WTC11 (cell line): ENCODE measurements around the gene MANF. TPM values are rescaled to one million over a fixed set of nuclear protein-coding genes. Genes with fewer than 3 reads are reported as not detected.

ENCODE experiments used
- CBFB ChIP-seq: sonication (generic); formaldehyde crosslinking; IDR thresholded peaks from 2 replicates; pipeline ENCODE4 v1.8.1; 2022; ENCODE audit warnings: mild to moderate bottlenecking, low read depth, missing genetic modification reagents
- EMX1 ChIP-seq: fragments of 250-450 bp; sonication (Bioruptor Pico); IDR thresholded peaks from 2 replicates; pipeline ENCODE4 v1.8.0; 2021; ENCODE audit warnings: mild to moderate bottlenecking
- ESRRA ChIP-seq: sonication (generic); formaldehyde crosslinking; IDR thresholded peaks from 2 replicates; pipeline ENCODE4 v1.8.1; 2022; ENCODE audit warnings: mild to moderate bottlenecking, missing genetic modification reagents, borderline replicate concordance
- HMGA2 ChIP-seq: fragments of 250-450 bp; sonication (Bioruptor Pico); IDR thresholded peaks from 2 replicates; pipeline ENCODE4 v1.4.0; 2021; ENCODE audit warnings: mild to moderate bottlenecking, moderate library complexity
- IRF2 ChIP-seq: sonication (generic); formaldehyde crosslinking; IDR thresholded peaks from 2 replicates; pipeline ENCODE4 v1.8.0; 2022; ENCODE audit warnings: low read depth, missing genetic modification reagents, borderline replicate concordance
- RORB ChIP-seq: fragments of 250-450 bp; sonication (Bioruptor Pico); IDR thresholded peaks from 2 replicates; pipeline ENCODE4 v1.9.0; 2021; ENCODE audit warnings: mild to moderate bottlenecking
- SMAD3 ChIP-seq: sonication (generic); formaldehyde crosslinking; IDR thresholded peaks from 2 replicates; pipeline ENCODE4 v1.8.0; 2022; ENCODE audit warnings: missing genetic modification reagents, mild to moderate bottlenecking, borderline replicate concordance
- SMAD4 ChIP-seq: sonication (generic); formaldehyde crosslinking; IDR thresholded peaks from 2 replicates; pipeline ENCODE4 v1.8.0; 2022; ENCODE audit warnings: mild to moderate bottlenecking, missing genetic modification reagents
- TEAD4 ChIP-seq: sonication (generic); formaldehyde crosslinking; IDR thresholded peaks from 2 replicates; pipeline ENCODE4 v1.8.0; 2022; ENCODE audit warnings: mild to moderate bottlenecking, missing genetic modification reagents
- TP53 ChIP-seq: sonication (generic); formaldehyde crosslinking; IDR thresholded peaks from 2 replicates; pipeline ENCODE4 v1.8.1; 2023; ENCODE audit warnings: mild to moderate bottlenecking, missing genetic modification reagents
- ZNF138 ChIP-seq: sonication (generic); formaldehyde crosslinking; conservative IDR thresholded peaks from 2 replicates; pipeline ENCODE4 v1.8.1; 2022; ENCODE audit warnings: mild to moderate bottlenecking, moderate library complexity, missing genetic modification reagents
- ZNF671 ChIP-seq: fragments of 250-450 bp; sonication (Bioruptor Pico); IDR thresholded peaks from 2 replicates; pipeline ENCODE4 v1.8.0; 2021; ENCODE audit warnings: mild to moderate bottlenecking
- total RNA-seq: library from RNA; stranded (reverse); gene quantifications from 3 replicates; pipeline ENCODE4 v1.2.3, GENCODE V29; 2021
- TF ChIP-seq, protein P1 (sequence below): sonication (generic); formaldehyde crosslinking; IDR thresholded peaks from 2 replicates; pipeline ENCODE4 v1.8.0; 2023; ENCODE audit warnings: missing genetic modification reagents, mild to moderate bottlenecking, borderline replicate concordance
- TF ChIP-seq, protein P2 (sequence below): sonication (generic); formaldehyde crosslinking; IDR thresholded peaks from 2 replicates; pipeline ENCODE4 v1.8.1; 2022; ENCODE audit warnings: low read depth, mild to moderate bottlenecking, moderate library complexity, missing genetic modification reagents, borderline replicate concordance
- TF ChIP-seq, protein P3 (sequence below): sonication (generic); formaldehyde crosslinking; IDR thresholded peaks from 2 replicates; pipeline ENCODE4 v1.8.0; 2022; ENCODE audit warnings: mild to moderate bottlenecking, missing genetic modification reagents
- TF ChIP-seq, protein P4 (sequence below): sonication (generic); formaldehyde crosslinking; IDR thresholded peaks from 2 replicates; pipeline ENCODE4 v1.8.0; 2022; ENCODE audit warnings: missing genetic modification reagents
- TF ChIP-seq, protein P5 (sequence below): sonication (generic); formaldehyde crosslinking; IDR thresholded peaks from 2 replicates; pipeline ENCODE4 v1.8.0; 2022; ENCODE audit warnings: mild to moderate bottlenecking, missing genetic modification reagents
- TF ChIP-seq, protein P6 (sequence below): sonication (generic); formaldehyde crosslinking; IDR thresholded peaks from 2 replicates; pipeline ENCODE4 v1.8.0; 2023; ENCODE audit warnings: missing genetic modification reagents
- TF ChIP-seq, protein P7 (sequence below): sonication (generic); formaldehyde crosslinking; IDR thresholded peaks from 2 replicates; pipeline ENCODE4 v1.8.1; 2023; ENCODE audit warnings: mild to moderate bottlenecking, moderate library complexity, missing genetic modification reagents
- TF ChIP-seq, protein P8 (sequence below): fragments of 250-450 bp; sonication (Bioruptor Pico); IDR thresholded peaks from 2 replicates; pipeline ENCODE4 v1.9.0; 2021; ENCODE audit warnings: mild to moderate bottlenecking

Gene MANF
- total RNA-seq, 1 experiment from 2014 or later = 121 TPM

DNA sequence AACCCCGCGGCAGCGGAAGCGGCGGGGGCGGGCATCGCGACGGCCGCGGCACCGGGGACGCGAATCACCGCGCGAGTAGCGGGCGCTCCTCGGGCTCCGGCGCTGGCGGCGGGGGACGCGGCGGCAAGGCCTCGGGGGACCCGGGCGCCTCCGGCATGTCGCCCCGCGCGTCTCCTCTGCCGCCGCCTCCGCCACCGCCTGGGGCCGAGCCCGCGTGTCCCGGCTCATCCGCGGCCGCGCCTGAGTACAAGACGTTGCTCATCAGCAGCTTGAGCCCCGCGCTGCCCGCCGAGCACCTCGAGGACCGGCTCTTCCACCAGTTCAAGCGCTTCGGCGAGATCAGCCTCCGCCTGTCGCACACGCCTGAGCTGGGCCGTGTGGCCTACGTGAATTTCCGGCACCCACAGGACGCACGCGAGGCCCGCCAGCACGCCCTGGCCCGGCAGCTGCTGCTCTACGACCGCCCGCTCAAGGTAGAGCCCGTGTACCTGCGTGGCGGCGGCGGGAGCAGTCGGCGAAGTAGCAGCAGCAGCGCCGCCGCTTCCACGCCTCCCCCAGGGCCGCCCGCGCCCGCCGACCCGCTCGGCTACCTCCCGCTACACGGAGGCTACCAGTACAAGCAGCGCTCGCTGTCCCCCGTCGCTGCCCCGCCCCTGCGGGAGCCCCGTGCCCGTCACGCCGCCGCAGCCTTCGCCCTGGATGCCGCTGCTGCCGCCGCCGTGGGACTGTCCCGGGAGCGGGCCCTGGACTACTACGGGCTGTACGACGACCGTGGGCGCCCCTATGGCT lies 6.7 kb downstream of the MANF start (continued):
- TF ChIP-seq, protein P1, sequence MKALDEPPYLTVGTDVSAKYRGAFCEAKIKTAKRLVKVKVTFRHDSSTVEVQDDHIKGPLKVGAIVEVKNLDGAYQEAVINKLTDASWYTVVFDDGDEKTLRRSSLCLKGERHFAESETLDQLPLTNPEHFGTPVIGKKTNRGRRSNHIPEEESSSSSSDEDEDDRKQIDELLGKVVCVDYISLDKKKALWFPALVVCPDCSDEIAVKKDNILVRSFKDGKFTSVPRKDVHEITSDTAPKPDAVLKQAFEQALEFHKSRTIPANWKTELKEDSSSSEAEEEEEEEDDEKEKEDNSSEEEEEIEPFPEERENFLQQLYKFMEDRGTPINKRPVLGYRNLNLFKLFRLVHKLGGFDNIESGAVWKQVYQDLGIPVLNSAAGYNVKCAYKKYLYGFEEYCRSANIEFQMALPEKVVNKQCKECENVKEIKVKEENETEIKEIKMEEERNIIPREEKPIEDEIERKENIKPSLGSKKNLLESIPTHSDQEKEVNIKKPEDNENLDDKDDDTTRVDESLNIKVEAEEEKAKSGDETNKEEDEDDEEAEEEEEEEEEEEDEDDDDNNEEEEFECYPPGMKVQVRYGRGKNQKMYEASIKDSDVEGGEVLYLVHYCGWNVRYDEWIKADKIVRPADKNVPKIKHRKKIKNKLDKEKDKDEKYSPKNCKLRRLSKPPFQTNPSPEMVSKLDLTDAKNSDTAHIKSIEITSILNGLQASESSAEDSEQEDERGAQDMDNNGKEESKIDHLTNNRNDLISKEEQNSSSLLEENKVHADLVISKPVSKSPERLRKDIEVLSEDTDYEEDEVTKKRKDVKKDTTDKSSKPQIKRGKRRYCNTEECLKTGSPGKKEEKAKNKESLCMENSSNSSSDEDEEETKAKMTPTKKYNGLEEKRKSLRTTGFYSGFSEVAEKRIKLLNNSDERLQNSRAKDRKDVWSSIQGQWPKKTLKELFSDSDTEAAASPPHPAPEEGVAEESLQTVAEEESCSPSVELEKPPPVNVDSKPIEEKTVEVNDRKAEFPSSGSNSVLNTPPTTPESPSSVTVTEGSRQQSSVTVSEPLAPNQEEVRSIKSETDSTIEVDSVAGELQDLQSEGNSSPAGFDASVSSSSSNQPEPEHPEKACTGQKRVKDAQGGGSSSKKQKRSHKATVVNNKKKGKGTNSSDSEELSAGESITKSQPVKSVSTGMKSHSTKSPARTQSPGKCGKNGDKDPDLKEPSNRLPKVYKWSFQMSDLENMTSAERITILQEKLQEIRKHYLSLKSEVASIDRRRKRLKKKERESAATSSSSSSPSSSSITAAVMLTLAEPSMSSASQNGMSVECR = no peak
- TF ChIP-seq RORB (CRISPR knock-in tag) = no peak
- peak; percentile 71; the same call in 1 of the 2 replicates for TF ChIP-seq TP53 (CRISPR knock-in tag)
- TF ChIP-seq ZNF138 = no peak
- TF ChIP-seq, protein P2, sequence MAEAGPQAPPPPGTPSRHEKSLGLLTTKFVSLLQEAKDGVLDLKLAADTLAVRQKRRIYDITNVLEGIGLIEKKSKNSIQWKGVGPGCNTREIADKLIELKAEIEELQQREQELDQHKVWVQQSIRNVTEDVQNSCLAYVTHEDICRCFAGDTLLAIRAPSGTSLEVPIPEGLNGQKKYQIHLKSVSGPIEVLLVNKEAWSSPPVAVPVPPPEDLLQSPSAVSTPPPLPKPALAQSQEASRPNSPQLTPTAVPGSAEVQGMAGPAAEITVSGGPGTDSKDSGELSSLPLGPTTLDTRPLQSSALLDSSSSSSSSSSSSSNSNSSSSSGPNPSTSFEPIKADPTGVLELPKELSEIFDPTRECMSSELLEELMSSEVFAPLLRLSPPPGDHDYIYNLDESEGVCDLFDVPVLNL (CRISPR knock-in tag) = no peak
- TF ChIP-seq EMX1 (CRISPR knock-in tag) = no peak
- no peak for TF ChIP-seq IRF2 (CRISPR knock-in tag)
- TF ChIP-seq, protein P3, sequence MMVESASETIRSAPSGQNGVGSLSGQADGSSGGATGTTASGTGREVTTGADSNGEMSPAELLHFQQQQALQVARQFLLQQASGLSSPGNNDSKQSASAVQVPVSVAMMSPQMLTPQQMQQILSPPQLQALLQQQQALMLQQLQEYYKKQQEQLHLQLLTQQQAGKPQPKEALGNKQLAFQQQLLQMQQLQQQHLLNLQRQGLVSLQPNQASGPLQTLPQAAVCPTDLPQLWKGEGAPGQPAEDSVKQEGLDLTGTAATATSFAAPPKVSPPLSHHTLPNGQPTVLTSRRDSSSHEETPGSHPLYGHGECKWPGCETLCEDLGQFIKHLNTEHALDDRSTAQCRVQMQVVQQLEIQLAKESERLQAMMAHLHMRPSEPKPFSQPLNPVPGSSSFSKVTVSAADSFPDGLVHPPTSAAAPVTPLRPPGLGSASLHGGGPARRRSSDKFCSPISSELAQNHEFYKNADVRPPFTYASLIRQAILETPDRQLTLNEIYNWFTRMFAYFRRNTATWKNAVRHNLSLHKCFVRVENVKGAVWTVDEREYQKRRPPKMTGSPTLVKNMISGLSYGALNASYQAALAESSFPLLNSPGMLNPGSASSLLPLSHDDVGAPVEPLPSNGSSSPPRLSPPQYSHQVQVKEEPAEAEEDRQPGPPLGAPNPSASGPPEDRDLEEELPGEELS = no peak
- no peak for TF ChIP-seq SMAD3 (CRISPR knock-in tag)
- TF ChIP-seq ZNF671 (CRISPR knock-in tag) = no peak
- TF ChIP-seq, protein P4, sequence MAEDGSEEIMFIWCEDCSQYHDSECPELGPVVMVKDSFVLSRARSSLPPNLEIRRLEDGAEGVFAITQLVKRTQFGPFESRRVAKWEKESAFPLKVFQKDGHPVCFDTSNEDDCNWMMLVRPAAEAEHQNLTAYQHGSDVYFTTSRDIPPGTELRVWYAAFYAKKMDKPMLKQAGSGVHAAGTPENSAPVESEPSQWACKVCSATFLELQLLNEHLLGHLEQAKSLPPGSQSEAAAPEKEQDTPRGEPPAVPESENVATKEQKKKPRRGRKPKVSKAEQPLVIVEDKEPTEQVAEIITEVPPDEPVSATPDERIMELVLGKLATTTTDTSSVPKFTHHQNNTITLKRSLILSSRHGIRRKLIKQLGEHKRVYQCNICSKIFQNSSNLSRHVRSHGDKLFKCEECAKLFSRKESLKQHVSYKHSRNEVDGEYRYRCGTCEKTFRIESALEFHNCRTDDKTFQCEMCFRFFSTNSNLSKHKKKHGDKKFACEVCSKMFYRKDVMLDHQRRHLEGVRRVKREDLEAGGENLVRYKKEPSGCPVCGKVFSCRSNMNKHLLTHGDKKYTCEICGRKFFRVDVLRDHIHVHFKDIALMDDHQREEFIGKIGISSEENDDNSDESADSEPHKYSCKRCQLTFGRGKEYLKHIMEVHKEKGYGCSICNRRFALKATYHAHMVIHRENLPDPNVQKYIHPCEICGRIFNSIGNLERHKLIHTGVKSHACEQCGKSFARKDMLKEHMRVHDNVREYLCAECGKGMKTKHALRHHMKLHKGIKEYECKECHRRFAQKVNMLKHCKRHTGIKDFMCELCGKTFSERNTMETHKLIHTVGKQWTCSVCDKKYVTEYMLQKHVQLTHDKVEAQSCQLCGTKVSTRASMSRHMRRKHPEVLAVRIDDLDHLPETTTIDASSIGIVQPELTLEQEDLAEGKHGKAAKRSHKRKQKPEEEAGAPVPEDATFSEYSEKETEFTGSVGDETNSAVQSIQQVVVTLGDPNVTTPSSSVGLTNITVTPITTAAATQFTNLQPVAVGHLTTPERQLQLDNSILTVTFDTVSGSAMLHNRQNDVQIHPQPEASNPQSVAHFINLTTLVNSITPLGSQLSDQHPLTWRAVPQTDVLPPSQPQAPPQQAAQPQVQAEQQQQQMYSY = no peak
- TF ChIP-seq CBFB (CRISPR knock-in tag) = no peak
- TF ChIP-seq, protein P5, sequence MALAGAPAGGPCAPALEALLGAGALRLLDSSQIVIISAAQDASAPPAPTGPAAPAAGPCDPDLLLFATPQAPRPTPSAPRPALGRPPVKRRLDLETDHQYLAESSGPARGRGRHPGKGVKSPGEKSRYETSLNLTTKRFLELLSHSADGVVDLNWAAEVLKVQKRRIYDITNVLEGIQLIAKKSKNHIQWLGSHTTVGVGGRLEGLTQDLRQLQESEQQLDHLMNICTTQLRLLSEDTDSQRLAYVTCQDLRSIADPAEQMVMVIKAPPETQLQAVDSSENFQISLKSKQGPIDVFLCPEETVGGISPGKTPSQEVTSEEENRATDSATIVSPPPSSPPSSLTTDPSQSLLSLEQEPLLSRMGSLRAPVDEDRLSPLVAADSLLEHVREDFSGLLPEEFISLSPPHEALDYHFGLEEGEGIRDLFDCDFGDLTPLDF (CRISPR knock-in tag) = no peak
- TF ChIP-seq, protein P6, sequence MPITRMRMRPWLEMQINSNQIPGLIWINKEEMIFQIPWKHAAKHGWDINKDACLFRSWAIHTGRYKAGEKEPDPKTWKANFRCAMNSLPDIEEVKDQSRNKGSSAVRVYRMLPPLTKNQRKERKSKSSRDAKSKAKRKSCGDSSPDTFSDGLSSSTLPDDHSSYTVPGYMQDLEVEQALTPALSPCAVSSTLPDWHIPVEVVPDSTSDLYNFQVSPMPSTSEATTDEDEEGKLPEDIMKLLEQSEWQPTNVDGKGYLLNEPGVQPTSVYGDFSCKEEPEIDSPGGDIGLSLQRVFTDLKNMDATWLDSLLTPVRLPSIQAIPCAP (CRISPR knock-in tag) = no peak
- TF ChIP-seq, protein P7, sequence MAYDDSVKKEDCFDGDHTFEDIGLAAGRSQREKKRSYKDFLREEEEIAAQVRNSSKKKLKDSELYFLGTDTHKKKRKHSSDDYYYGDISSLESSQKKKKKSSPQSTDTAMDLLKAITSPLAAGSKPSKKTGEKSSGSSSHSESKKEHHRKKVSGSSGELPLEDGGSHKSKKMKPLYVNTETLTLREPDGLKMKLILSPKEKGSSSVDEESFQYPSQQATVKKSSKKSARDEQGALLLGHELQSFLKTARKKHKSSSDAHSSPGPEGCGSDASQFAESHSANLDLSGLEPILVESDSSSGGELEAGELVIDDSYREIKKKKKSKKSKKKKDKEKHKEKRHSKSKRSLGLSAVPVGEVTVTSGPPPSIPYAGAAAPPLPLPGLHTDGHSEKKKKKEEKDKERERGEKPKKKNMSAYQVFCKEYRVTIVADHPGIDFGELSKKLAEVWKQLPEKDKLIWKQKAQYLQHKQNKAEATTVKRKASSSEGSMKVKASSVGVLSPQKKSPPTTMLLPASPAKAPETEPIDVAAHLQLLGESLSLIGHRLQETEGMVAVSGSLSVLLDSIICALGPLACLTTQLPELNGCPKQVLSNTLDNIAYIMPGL = no peak
- TF ChIP-seq ESRRA (CRISPR knock-in tag) = 0 out of 2 replicates have a peak, but pooled peaks have one; percentile 0
- no peak for TF ChIP-seq TEAD4
- no peak for TF ChIP-seq HMGA2
- TF ChIP-seq, protein P8, sequence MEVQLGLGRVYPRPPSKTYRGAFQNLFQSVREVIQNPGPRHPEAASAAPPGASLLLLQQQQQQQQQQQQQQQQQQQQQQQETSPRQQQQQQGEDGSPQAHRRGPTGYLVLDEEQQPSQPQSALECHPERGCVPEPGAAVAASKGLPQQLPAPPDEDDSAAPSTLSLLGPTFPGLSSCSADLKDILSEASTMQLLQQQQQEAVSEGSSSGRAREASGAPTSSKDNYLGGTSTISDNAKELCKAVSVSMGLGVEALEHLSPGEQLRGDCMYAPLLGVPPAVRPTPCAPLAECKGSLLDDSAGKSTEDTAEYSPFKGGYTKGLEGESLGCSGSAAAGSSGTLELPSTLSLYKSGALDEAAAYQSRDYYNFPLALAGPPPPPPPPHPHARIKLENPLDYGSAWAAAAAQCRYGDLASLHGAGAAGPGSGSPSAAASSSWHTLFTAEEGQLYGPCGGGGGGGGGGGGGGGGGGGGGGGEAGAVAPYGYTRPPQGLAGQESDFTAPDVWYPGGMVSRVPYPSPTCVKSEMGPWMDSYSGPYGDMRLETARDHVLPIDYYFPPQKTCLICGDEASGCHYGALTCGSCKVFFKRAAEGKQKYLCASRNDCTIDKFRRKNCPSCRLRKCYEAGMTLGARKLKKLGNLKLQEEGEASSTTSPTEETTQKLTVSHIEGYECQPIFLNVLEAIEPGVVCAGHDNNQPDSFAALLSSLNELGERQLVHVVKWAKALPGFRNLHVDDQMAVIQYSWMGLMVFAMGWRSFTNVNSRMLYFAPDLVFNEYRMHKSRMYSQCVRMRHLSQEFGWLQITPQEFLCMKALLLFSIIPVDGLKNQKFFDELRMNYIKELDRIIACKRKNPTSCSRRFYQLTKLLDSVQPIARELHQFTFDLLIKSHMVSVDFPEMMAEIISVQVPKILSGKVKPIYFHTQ = no peak
- TF ChIP-seq SMAD4 = 0 out of 2 replicates have a peak, but pooled peaks have one; percentile 49
